HPDE6-E6E7 (cell line): ENCODE data around the gene TBC1D10B.

Experiments used
- DNase-seq: peaks from one replicate; pipeline ENCODE4 v3.0.0; 2011; ENCODE audit warnings: missing footprints; ENCODE audit errors: extremely low spot score

The TBC1D10B gene, protein sequence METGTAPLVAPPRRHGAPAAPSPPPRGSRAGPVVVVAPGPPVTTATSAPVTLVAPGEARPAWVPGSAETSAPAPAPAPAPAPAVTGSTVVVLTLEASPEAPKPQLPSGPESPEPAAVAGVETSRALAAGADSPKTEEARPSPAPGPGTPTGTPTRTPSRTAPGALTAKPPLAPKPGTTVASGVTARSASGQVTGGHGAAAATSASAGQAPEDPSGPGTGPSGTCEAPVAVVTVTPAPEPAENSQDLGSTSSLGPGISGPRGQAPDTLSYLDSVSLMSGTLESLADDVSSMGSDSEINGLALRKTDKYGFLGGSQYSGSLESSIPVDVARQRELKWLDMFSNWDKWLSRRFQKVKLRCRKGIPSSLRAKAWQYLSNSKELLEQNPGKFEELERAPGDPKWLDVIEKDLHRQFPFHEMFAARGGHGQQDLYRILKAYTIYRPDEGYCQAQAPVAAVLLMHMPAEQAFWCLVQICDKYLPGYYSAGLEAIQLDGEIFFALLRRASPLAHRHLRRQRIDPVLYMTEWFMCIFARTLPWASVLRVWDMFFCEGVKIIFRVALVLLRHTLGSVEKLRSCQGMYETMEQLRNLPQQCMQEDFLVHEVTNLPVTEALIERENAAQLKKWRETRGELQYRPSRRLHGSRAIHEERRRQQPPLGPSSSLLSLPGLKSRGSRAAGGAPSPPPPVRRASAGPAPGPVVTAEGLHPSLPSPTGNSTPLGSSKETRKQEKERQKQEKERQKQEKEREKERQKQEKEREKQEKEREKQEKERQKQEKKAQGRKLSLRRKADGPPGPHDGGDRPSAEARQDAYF

DNA sequence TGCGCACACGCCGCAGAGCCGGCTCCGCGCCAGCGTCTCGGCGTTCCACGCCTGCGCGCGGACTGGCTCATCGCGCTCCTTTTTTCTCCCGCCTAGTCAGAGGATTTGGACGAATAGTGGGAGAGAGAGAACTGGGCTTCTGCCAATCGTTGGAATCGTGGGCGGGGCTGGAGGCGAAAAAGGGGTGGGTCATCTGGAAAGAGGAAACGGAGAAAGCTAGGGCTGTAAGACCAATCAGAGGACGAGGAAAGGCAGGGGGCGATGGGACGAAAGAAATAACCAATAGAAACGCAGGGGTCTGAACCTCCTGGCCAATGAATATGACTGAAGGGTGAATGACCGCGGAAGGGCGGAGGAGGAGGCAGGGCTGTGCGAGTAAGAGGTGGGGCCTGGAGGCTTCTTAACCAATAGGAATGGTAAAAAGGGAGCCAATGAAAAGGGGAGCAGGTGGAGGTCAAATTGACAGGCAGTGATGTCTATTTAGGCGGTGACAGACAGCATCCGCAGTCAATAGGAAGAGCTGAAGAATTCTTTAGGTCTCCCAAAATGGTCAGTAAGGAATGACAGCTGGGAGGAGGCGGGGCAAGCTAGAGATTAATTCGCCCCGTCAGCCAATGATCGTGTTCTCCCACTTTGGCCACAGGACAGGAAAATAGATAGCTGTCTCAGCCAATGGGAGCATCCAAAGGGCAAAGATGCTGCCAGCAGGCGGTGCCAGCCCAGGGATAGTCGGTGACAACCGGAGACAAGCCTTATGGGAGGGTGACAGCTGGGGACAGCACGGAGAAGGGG lies at the start of gene TBC1D10B:
TBC1D10B (minus strand) TSS at position 39 of the 792 bp plus-strand sequence. CDS start 311 bp downstream, outside the sequence.
- DNase-seq, result peak; percentile 100

DNA sequence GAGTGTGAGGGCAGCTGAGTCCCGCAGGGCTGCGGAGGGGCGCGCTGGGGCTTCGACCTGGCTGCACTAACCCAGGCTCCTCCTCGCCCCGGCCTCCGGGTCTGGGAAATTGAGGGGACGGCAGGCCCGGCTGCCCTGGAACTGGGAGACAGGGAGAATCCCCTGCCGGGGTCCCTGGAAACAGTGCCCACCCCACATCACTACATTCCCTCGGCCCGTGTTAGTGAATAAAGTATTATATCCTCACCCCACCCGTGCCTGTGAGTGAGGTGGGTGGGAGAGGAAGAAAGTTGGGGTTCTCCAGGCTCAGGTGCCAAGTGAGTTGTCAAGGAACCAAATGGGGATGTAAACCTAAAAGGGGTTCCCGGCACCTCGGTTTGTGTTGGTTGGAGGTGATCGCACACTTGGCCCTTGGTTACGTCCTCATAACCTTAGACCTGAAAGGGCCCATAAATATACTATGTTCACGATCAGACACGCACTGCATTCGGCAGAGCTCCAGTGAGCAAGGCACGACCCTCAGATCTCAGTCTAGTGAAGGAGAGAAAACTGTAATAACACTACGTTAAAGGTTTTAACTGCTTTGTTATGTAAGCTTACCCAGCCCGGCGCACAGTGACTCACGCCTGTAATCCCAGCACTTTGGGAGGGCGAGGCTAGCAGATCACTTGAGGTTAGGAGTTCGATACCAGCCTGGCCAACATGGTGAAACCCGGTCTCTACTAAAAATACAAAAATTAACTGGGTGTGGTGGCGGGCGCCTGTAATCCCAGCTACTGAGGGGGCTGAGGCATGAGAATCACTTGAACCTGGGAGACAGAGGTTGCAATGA lies 48.3 kb upstream of the TBC1D10B start:
- no peak for DNase-seq

DNA sequence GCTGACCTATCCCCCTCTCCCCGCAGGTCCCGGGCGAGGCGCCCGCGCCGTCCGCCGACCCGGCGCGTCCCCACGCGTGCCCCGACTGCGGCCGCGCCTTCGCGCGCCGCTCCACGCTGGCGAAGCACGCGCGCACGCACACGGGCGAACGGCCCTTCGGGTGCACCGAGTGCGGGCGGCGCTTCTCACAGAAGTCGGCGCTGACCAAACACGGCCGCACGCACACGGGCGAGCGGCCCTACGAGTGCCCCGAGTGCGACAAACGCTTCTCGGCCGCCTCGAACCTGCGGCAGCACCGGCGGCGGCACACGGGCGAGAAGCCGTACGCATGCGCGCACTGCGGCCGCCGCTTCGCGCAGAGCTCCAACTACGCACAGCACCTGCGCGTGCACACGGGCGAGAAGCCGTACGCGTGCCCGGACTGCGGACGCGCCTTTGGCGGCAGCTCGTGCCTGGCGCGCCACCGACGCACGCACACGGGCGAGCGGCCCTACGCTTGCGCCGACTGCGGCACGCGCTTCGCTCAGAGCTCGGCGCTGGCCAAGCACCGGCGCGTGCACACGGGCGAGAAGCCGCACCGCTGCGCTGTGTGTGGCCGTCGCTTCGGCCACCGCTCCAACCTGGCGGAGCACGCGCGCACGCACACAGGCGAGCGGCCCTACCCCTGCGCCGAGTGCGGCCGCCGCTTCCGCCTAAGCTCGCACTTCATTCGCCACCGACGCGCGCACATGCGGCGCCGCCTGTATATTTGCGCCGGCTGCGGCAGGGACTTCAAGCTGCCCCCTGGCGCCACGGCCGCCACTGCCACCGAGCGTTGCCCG lies 47.4 kb upstream of the TBC1D10B start:
- DNase-seq, result peak; percentile 87

DNA sequence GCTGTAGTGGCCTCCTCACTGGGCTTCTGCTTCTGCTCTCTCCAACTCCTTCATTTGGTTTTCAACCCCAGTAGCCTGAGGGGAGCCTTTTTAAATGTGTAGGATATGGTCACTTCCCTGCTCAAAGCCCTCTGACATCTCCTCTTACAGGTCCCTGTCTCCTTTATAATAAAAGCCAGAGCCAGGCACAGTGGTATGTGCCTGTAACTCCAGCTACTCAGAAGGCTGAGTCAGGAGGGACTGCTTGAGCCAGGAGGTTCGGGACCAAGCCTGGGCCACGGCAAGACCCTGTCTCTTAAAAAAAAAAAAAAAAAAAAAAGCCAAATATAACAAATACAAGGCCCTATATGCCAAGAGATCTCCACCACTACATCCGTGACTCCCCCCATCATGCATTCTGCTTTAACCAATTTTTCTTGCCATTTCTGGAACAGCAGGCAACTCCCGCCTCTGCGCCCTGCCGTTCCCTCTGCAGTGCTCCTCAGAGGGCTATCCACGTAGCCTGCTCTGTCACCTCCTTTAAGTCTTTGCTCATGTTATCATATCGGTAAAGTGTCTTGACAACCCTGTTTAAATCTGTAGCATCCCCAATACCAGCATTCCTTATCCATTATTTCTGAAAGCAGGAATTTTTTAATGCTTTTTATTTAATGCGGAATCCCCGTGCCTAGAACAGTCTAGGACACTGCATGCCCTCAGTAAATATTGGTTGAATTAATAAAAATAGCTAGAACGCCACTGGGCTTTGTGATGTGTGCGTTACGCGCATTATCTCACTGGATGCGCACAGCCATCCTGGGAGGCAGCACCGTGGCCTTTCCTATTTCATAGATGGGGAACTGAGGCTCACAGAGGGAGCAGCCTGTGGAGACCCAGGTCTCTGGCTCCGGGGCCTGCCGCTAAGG lies 46.6 kb upstream of the TBC1D10B start:
- DNase-seq, result no peak

DNA sequence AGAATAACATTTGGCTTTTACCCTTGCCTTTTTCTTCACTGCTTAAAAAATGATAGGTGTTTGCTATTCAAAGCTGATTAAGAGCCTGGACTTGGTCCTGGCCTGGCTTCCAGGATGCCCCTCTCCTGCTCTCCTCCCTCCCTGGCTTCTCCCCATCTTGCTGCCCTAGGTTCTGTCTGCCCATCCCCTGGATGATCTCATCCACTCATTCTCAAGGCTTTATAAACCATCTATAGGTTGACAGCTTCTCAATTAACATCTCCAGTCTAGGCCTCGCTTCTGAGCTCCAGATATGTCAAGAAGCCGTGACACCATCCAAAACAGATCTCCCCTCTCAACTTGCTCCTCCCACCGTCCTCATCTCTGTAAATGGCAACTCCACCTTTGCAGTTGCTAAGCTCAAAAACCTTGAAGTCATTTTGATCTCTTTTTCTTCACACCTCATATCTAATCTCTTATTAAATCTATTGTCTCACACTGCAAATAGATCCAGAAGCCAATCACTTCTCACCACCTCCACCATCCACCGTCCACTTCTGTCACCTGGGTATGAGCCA lies 45.8 kb upstream of the TBC1D10B start:
- no peak for DNase-seq

DNA sequence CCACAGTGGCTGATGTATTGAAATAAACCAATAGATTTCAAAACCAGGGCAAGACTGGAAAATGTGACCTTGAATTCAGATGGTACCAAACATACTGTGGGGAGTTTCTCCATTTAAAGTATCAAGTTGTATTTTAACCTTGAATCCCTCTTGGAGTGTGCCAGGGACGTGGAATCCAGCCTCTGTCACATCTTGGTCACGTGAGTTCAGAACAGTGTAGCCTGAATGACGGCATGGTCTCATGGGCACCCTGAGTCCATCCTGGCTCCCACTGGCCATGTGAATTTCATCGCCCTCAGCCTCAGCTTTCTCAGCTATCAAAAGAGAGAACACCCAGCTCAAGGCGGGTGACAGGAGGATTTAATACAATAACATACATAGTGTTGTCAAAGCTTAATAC lies 43.9 kb upstream of the TBC1D10B start:
- no peak for DNase-seq

DNA sequence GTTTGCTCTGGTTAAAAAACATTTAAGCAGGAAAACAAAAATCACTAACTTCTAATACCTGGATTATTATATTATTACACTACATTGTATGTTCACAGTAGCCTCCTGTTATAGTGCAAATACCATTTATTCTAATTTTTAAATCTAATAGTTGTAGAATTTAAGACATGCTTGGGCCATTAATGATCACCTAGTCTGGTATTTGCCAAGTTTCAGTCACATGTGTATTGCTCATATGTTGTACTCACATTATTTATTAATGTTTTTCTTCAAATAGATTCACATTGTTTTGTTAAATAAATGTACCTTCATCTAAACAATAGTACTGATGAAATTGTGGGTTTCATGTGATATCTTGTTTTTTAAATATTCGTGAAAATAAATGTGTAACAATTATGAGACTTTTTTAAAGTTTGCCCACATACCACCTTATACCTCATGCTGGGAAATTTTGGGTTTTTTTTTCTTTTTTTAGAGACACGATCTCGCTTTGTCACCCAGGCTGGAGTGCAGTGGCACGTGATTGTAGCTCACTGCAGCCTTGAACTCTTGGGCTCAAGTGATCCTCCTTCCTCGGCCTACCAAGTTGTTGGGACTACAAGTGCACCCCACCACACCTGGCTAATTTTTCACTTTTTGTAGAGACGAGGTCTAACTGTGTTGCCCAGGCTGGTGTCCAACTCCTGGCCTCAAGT lies 43.0 kb upstream of the TBC1D10B start:
- no peak for DNase-seq

DNA sequence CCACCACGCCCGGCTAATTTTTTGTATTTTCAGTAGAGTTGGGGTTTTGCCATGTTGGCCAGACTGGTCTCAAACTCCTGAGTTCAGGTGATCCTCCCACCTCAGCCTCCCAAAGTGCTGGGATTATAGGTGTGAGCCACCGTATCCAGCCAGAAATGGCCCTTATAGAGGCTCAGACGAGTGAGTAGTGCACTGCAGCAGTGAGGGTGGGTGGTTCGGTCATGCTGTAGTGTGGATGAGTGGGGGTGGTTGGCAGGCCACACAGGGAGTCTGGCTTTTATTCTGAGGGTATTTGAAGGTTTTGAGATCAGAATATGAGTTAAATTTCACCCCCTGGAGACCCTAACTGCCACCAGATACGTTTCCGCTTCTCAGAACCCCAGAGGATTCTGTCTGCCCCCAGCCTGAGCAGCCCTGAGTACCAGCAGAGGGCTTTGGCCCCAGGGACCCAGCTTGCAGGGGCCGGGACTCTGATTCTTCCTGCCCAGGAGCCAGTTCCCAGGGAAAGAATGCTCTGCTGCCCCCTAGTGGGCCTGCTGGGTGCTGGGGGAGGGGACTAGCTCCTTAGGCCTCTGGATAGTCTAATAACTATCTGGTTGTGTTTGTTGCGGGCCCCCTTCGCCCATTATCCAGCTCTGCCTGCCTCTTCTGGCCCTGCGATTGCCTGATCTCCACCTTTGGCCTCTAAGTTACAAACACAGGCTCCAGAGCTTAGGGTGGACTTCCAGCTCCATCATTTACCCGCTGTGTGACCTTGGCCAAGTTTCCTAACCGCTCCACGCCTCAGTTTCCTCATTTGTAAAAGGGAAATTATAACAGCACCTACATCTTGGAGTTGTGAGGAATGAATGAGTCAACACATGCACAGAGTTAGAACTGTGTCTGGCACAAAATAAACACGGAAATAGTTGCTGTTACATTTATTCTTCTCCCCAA lies 39.1 kb upstream of the TBC1D10B start:
- DNase-seq, result peak; percentile 90

DNA sequence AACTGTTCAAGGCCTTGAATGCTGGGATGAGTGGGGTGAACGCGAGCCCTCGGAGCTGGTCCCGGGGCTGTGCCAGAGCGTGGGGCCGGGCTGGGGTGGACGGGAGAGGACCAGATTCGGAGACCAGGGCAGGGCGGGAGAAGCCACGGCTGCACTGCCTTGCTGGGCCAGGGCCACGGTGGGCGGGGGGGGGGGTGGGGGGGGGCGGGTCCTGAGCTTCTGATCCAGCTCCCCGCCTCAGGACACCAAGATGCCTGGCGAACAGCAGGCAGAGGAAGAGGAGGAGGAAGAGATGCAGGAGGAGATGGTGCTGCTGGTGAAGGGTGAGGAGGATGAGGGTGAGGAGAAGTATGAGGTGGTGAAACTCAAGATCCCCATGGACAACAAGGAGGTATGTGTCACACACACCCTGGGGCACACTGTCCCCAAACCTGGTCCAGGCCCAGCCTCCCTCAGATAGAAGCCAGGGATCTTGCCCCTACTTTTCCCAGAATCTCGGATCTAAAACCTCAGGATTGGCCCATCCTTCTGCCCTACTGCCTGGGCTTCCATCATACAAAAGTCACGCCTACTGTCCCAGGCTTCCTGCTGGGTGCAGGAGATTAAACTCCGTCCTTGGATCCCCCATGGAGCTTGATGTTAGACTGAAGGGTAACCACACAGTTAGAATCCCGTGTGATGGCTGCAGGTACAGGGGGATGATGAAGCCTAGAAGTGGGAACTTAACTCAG lies 37.7 kb upstream of the TBC1D10B start:
- no peak for DNase-seq

DNA sequence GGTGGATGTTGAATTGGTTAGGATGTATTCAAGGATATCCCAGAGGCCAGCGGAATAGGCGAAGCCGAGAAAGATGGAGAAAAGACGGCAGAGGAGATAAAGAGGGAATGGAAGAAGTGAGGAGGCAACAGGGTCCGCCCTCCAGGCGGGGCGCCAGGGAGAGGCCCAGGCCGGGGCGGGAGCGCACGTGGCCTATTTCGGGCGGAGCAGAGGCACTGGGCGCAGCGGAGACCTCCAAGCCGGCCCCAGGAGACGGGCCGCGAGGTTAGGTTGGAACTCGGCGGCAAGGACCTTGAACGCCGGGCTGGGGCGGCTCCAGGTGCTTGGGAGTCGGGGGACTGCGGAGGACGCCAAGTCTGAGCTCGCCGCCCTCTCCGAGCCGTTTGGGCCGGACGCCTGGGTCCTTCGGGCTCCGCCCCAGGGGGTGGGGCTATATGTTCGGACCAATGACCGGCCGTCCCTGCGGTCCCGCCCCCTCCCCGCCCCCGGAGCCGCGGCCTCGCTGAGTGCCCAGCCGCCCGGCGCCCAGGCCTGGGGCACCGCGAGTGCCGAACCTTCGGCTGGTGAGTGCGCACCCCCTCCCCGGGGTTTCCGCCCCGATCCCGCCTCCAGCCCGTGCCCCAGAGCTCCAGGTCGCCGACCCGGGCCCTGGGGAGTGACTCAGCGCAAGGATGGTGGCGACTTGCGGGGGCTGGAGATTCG lies 37.0 kb upstream of the TBC1D10B start, which contains the start of gene ZNF771:
ZNF771 (plus strand) TSS at position 505 of the 702 bp plus-strand sequence. CDS start 448 bp downstream, outside the sequence.
- peak; percentile 72 for DNase-seq

DNA sequence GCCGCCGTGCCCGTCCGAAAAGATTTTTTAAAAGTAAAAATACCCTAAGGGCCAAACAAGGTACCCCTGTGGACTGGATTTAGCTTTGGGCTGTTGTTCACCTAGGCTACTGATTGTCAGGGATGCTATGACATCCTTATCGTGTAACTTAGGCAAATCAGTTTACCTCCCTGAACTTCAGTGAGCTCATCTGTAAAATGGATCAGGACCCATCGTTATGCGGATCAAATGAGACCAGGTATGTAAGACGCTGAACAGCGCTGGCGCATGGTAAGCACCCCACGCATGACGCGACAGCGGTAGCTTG lies 36.5 kb upstream of the TBC1D10B start:
- DNase-seq, result no peak

DNA sequence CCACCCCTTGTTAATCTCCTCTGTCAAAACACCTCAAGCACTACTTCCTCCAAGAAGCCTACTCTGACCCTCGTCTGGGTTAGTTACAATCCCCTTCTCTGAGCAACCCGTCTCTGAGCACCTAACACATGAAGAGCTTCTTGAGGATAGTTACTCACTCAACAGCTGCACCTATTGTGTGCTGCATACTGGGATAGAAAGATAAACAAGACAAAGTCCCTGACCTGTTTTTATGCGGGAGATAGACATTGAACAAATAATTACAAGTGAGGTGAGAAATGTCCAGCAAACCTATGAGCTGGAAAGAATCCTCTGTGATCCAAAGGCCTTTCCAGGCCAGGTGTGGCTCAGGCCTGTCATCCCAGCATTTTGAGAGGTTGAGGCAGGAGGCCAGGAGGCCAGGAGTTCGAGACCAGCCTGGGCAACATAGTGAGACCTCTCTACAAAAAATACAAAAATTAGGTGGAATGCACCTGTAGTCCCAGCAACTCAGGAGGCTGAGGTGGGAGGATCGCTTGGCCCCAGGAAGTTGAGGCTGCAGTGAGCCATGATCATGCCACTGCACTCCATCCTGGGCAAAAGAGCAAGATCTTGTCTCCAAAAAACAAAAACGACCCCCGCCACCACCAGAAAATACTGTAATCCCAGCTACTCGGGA lies 31.6 kb upstream of the TBC1D10B start:
- DNase-seq, result no peak

DNA sequence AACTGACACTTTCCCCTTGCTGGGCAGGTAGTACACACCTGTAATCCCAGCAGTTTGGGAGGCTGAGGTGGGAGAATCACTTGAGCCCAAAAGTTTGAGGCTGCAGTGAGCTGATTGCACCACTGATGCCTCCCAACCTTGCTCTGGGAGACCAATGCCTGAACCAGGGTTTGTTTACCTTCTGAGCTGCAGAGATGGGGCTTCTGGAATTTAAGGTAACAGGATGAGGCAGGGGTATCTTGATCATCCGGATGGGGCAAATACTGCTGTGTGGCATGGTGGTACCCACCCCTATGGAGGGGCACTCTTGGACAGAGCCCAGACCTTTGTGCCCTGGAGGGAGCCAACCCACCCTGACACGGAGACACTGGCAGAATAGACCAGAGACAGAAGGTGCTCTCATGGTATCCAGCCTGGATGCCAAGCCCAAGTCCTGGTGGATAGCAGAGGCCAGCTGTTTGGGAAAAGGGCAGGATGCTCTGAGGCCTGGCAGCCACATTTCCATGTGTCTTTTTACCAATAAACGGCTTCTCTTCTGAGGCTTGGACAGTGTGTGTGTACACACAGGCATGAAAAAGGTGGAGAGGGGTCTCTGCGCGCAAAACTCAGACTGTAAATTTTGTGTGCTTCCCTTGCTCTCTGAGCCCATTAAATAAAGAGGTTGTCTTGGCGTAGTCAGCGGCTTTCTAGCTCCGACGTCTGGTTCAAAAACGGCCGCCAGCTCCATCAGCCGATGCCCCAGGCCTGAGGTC lies 29.3 kb upstream of the TBC1D10B start:
- no peak for DNase-seq

DNA sequence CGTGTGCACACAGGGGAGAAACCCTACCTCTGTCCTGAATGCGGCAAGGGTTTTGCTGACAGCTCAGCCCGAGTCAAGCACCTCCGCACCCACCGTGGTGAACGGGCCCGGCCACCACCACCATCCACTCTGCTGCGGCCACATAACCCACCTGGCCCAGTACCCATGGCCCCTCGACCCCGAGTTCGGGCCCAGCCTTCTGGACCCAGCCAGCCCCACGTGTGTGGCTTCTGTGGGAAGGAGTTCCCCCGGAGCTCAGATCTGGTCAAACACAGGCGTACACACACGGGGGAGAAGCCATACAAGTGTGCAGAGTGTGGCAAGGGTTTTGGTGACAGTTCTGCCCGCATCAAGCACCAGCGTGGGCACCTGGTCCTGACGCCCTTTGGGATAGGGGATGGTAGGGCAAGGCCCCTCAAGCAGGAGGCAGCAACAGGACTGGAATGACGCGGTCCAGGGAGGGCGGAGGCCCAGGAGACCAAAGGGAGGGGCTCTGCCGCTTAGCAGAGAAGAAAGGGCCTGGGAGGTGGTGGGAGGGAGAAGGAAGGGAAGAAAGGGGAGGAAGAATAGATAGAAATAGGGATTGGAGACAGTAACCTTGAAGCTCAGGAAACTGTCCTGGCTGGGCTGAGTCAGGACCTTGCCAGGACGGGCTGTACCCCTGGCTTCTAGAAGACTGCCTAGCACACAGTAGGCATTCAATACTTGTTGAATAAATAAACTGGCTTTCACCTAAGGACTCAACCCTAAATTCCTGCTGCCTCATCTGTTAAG lies 28.6 kb upstream of the TBC1D10B start:
- no peak for DNase-seq
